Ishikawa (cell line): ENCODE measurements around the gene SELENOI.

Experiments
- CEBPB ChIP-seq: IDR thresholded peaks from 2 replicates; pipeline ENCODE4 v1.6.1; 2012
- CREB1 ChIP-seq: IDR thresholded peaks from 2 replicates; pipeline ENCODE4 v1.6.1; 2012; ENCODE audit warnings: low read depth
- EGR1 ChIP-seq: IDR thresholded peaks from 2 replicates; pipeline ENCODE4 v1.6.1; 2012
- EP300 ChIP-seq: IDR thresholded peaks from 2 replicates; pipeline ENCODE4 v1.6.1; 2012; ENCODE audit warnings: borderline replicate concordance
- FOXM1 ChIP-seq: IDR thresholded peaks from 2 replicates; pipeline ENCODE4 v1.6.1; 2012; ENCODE audit warnings: low read depth, borderline replicate concordance
- MAX ChIP-seq: IDR thresholded peaks from 2 replicates; pipeline ENCODE4 v1.6.1; 2012
- NFIC ChIP-seq: IDR thresholded peaks from 2 replicates; pipeline ENCODE4 v1.6.1; 2012
- RAD21 ChIP-seq: IDR thresholded peaks from 2 replicates; pipeline ENCODE4 v1.6.1; 2012; ENCODE audit warnings: low read depth
- TAF1 ChIP-seq: IDR thresholded peaks from 2 replicates; pipeline ENCODE4 v1.6.1; 2012; ENCODE audit warnings: low read depth, mild to moderate bottlenecking
- TCF12 ChIP-seq: IDR thresholded peaks from 2 replicates; pipeline ENCODE4 v1.6.1; 2012; ENCODE audit warnings: low read depth
- TEAD4 ChIP-seq: IDR thresholded peaks from 2 replicates; pipeline ENCODE4 v1.6.1; 2012
- YY1 ChIP-seq: IDR thresholded peaks from 2 replicates; pipeline ENCODE4 v1.6.1; 2012; ENCODE audit warnings: low read depth
- ZBTB7A ChIP-seq: IDR thresholded peaks from 2 replicates; pipeline ENCODE4 v1.6.1; 2012; ENCODE audit warnings: low read depth
- TF ChIP-seq, protein P1 (sequence below): IDR thresholded peaks from 2 replicates; pipeline ENCODE4 v1.6.1; 2012; ENCODE audit warnings: low read depth, mild to moderate bottlenecking
- TF ChIP-seq, protein P2 (sequence below): IDR thresholded peaks from 2 replicates; pipeline ENCODE4 v1.6.1; 2012

SELENOI gene

DNA sequence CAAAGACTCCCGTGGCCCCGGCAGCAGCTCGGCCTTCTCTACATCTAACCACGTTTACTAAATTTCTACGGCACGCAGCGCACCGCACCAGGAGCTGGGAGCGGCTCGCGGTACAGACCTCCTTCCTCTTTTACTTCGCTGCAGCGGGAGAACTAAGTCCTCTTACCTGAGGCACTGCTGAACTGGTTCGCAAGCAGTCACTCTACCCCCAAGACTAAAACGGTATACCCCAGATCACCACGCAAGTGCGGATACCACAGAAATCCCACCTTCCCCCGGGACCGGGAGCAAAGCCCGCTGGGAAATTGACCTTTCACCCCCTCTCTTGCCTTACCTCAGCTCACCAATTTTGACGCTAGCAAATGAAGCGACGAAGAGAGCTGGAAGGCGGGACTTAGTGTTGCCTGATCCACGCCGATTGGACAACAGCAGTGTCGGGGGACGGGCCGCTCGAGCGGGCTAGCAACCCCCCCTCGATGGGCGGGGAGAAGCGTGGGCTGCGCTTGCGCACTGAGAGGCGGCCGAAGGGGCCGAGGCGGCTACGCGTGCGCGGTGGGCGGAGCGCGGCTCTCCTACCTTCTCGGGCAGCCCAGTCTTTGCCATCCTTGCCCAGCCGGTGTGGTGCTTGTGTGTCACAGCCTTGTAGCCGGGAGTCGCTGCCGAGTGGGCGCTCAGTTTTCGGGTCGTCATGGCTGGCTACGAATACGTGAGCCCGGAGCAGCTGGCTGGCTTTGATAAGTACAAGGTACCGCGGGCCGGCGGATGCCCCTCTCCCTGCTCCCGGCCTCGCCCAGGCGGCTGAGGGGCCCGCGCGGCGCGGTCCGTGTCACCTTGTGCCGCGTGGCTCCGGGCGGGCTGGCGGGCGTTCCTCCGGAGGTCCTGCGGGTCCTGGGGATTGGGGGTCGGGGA is at the start of gene SELENOI:
TSS of gene SELENOI (plus strand) at position 599 of the 909 bp plus-strand sequence. CDS start at position 689, 90 bp downstream.
- TF ChIP-seq MAX (peak; percentile 18; the same call in 1 of the 2 replicates), YY1 (no peak; the same call in 1 of the 2 replicates), EGR1 (peak; percentile 51; the same call in 1 of the 2 replicates), CREB1 (peak; percentile 87), TCF12 (peak; percentile 29; the same call in 1 of the 2 replicates), RAD21 (peak; percentile 14; the same call in 1 of the 2 replicates), TAF1 (peak; percentile 82)
- TF ChIP-seq, protein P1, sequence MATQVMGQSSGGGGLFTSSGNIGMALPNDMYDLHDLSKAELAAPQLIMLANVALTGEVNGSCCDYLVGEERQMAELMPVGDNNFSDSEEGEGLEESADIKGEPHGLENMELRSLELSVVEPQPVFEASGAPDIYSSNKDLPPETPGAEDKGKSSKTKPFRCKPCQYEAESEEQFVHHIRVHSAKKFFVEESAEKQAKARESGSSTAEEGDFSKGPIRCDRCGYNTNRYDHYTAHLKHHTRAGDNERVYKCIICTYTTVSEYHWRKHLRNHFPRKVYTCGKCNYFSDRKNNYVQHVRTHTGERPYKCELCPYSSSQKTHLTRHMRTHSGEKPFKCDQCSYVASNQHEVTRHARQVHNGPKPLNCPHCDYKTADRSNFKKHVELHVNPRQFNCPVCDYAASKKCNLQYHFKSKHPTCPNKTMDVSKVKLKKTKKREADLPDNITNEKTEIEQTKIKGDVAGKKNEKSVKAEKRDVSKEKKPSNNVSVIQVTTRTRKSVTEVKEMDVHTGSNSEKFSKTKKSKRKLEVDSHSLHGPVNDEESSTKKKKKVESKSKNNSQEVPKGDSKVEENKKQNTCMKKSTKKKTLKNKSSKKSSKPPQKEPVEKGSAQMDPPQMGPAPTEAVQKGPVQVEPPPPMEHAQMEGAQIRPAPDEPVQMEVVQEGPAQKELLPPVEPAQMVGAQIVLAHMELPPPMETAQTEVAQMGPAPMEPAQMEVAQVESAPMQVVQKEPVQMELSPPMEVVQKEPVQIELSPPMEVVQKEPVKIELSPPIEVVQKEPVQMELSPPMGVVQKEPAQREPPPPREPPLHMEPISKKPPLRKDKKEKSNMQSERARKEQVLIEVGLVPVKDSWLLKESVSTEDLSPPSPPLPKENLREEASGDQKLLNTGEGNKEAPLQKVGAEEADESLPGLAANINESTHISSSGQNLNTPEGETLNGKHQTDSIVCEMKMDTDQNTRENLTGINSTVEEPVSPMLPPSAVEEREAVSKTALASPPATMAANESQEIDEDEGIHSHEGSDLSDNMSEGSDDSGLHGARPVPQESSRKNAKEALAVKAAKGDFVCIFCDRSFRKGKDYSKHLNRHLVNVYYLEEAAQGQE, result no peak; the same call in 1 of the 2 replicates

GRCh38 chr2:26297061-26297460 is 48.9 kb upstream of the SELENOI start:
- TF ChIP-seq ZBTB7A (no peak), CREB1 (no peak), YY1 (no peak), FOXM1 (no peak), NFIC (no peak), CEBPB (no peak), EGR1 (no peak), RAD21 (no peak), MAX (no peak), TCF12 (no peak), TAF1 (no peak), TEAD4 (no peak), EP300 (no peak)
- TF ChIP-seq, protein P2, sequence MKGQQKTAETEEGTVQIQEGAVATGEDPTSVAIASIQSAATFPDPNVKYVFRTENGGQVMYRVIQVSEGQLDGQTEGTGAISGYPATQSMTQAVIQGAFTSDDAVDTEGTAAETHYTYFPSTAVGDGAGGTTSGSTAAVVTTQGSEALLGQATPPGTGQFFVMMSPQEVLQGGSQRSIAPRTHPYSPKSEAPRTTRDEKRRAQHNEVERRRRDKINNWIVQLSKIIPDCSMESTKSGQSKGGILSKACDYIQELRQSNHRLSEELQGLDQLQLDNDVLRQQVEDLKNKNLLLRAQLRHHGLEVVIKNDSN, result no peak
- TF ChIP-seq, protein P1, result no peak

- TF ChIP-seq MAX (no peak), NFIC (no peak), ZBTB7A (no peak), TEAD4 (no peak), TCF12 (no peak), RAD21 (no peak), CEBPB (no peak), EP300 (no peak), YY1 (no peak), TAF1 (no peak), CREB1 (no peak), FOXM1 (no peak), EGR1 (no peak)
- TF ChIP-seq, protein P2, result no peak
- TF ChIP-seq, protein P1, result no peak
These were observed 47.7 kb upstream of the SELENOI start for GRCh38 chr2:26298286-26298637.
